ENCODE data around the gene TOR1AIP2.

- TF ChIP-seq CTCF (IDR thresholded peaks at IDR 0.05) (no peak), POLR2A (IDR thresholded peaks at IDR 0.05) (no peak)
Measured at GRCh38 chr1:179856296-179856695, 21.3 kb downstream of the TOR1AIP2 start.

Data from thyroid gland (tissue), 4 donors.